ENCODE data around the gene LIMD2.

DNA sequence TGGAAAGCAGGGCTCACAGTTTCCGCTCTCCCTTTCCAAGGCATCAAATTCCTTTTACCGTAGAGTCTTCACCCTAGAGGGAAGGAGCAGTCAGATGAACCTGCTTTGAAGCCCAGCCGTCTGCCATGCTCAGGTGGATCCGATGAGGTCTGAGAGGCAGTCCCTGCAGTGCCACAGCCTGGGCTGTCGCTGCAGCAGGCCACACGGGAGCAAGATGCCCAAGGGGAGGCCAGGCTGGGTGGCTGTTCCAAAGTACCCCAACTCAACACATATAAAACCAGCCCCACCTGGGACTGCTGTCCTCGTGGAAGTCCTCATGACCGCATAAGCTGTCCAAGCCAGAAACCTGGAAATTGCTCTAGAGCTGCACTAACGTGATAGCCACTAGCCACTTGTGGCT lies 4.9 kb upstream of the LIMD2 start:
- TF ChIP-seq ZNF10 (tag by site-specific recombination; IDR thresholded peaks at IDR 0.05): no peak
- TF ChIP-seq ZNF335 (tag by site-specific recombination; conservative IDR thresholded peaks at IDR 0.05): no peak
- TF ChIP-seq, protein P1, sequence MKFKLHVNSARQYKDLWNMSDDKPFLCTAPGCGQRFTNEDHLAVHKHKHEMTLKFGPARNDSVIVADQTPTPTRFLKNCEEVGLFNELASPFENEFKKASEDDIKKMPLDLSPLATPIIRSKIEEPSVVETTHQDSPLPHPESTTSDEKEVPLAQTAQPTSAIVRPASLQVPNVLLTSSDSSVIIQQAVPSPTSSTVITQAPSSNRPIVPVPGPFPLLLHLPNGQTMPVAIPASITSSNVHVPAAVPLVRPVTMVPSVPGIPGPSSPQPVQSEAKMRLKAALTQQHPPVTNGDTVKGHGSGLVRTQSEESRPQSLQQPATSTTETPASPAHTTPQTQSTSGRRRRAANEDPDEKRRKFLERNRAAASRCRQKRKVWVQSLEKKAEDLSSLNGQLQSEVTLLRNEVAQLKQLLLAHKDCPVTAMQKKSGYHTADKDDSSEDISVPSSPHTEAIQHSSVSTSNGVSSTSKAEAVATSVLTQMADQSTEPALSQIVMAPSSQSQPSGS (tag by site-specific recombination; IDR thresholded peaks at IDR 0.05; ENCODE audit: low read depth): no peak
- TF ChIP-seq ZNF311 (tag by site-specific recombination; IDR thresholded peaks at IDR 0.05; ENCODE audit: borderline replicate concordance): no peak
- no peak for TF ChIP-seq ZNF776 (tag by site-specific recombination; IDR thresholded peaks at IDR 0.05; ENCODE audit: borderline replicate concordance)
- TF ChIP-seq ZNF202 (tag by site-specific recombination; IDR thresholded peaks at IDR 0.05; ENCODE audit: borderline replicate concordance): no peak
- TF ChIP-seq, protein P2, sequence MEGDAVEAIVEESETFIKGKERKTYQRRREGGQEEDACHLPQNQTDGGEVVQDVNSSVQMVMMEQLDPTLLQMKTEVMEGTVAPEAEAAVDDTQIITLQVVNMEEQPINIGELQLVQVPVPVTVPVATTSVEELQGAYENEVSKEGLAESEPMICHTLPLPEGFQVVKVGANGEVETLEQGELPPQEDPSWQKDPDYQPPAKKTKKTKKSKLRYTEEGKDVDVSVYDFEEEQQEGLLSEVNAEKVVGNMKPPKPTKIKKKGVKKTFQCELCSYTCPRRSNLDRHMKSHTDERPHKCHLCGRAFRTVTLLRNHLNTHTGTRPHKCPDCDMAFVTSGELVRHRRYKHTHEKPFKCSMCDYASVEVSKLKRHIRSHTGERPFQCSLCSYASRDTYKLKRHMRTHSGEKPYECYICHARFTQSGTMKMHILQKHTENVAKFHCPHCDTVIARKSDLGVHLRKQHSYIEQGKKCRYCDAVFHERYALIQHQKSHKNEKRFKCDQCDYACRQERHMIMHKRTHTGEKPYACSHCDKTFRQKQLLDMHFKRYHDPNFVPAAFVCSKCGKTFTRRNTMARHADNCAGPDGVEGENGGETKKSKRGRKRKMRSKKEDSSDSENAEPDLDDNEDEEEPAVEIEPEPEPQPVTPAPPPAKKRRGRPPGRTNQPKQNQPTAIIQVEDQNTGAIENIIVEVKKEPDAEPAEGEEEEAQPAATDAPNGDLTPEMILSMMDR (tag by site-specific recombination; IDR thresholded peaks at IDR 0.05): no peak
- TF ChIP-seq, protein P3, sequence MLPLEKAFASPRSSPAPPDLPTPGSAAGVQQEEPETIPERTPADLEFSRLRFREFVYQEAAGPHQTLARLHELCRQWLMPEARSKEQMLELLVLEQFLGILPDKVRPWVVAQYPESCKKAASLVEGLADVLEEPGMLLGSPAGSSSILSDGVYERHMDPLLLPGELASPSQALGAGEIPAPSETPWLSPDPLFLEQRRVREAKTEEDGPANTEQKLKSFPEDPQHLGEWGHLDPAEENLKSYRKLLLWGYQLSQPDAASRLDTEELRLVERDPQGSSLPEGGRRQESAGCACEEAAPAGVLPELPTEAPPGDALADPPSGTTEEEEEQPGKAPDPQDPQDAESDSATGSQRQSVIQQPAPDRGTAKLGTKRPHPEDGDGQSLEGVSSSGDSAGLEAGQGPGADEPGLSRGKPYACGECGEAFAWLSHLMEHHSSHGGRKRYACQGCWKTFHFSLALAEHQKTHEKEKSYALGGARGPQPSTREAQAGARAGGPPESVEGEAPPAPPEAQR (tag by site-specific recombination; IDR thresholded peaks at IDR 0.05): no peak
- no peak for TF ChIP-seq ZBTB48 (tag by site-specific recombination; IDR thresholded peaks at IDR 0.05)
- TF ChIP-seq, protein P4, sequence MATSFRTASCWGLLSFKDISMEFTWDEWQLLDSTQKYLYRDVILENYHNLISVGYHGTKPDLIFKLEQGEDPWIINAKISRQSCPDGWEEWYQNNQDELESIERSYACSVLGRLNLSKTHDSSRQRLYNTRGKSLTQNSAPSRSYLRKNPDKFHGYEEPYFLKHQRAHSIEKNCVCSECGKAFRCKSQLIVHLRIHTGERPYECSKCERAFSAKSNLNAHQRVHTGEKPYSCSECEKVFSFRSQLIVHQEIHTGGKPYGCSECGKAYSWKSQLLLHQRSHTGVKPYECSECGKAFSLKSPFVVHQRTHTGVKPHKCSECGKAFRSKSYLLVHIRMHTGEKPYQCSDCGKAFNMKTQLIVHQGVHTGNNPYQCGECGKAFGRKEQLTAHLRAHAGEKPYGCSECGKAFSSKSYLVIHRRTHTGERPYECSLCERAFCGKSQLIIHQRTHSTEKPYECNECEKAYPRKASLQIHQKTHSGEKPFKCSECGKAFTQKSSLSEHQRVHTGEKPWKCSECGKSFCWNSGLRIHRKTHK (tag by site-specific recombination; IDR thresholded peaks at IDR 0.05): no peak
